IPS-18c (cell line): Measurements from ENCODE around the gene CLNK.

ENCODE experiments used
- H3K4me3 ChIP-seq: 2 replicates; pipeline ENCODE4 v1.7.0; 2013; ENCODE audit warnings: low read depth, mild to moderate bottlenecking, low read length, moderate library complexity; ENCODE audit not compliant: insufficient read depth
- H3K9me3 ChIP-seq: one replicate; pipeline ENCODE4 v1.6.1; 2013; ENCODE audit warnings: mild to moderate bottlenecking, low read length, moderate library complexity; ENCODE audit not compliant: control insufficient read depth, insufficient read depth

Gene CLNK

DNA sequence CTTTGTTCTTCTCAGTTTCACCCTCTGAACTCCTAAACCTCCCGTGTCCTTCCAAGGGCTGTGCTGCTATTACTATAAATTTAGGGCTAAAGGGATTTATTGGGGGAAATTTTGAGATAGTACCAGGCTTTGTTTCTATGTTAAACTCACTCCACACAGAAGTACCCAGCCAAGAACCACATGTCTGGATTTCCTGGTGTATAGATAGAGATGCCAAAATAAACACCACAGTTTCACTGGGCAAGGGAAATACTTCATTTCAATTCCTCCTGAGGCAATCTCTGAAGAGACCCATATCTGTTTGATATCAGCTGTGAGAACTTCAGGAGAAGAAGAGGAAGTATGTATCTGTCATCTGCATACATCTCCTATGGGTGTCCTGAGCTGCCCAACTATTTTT, 21.7 kb upstream of the CLNK start:
- H3K9me3 ChIP-seq, result no peaks in the 10 kb centered on the region
- H3K4me3 ChIP-seq, result no peak overlapping the region

DNA sequence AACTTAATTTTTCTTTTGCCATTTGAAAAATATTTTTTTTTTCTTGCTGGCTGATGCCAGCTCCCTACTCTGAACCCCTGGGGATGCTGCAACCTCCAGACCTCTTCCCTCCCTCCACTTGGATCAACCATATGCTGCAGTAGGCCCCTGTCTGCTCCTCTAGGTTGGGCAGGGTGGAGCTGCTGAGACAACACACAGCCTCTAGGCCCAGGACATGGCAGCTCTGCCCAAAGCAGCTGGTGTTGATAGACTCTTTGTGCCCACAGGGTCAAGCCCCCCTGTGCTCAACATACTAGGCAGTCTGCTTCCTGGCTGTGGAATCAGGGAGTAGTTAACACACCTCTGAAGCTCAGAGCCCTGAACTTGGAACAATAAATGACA, 19.9 kb upstream of the CLNK start:
- Histone ChIP-seq H3K9me3 (no peaks in the 10 kb centered on the region), H3K4me3 (no peak overlapping the region)

- Histone ChIP-seq H3K9me3 (no peaks in the 10 kb centered on the region), H3K4me3 (no peak overlapping the region)
Measured at GRCh38 chr4:10703766-10704429, 19.3 kb upstream of the CLNK start.

DNA sequence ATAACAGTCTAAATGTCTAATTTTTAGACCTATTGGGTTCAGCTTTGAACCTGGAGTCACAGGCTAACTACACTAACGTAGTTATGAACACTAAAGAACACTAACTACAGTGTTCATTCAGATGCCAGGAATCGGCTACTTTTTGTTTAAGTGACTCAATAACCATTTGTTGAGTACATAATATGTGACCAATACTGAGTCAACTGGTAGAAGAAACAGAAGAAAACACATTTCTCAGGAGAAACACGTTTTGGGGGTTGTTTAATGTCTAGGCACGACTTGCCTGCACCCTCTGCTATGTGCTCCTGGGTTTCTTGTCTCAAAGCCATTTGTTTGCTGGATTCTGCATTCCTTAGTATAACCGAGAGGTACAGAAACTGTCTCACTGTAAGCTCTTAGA, 18.6 kb upstream of the CLNK start:
- Histone ChIP-seq H3K9me3 (no peaks in the 10 kb centered on the region), H3K4me3 (no peak overlapping the region)

GRCh38 chr4:10701702-10702460, 17.3 kb upstream of the CLNK start:
- H3K4me3 ChIP-seq, result no peak overlapping the region
- no peaks in the 10 kb centered on the region for H3K9me3 ChIP-seq

DNA sequence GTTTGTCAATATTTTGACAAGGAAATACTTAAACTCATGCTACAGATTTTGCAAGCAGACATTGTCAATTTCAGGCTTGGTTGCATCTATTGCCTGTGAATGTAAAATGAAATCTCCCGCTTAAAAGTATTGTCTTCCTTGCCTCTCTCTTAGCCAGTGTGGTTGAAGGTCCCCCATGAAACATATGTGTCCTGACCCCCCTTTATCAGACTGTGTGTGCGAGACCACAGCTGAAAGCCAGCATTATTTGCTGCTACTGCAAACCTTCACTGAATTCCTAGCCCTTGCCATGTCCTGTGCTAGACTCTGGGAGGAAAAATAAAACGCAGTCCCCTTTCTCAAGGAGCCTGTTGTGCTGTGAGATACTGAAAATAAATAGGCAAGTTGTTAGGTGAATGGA, 16.6 kb upstream of the CLNK start:
- Histone ChIP-seq H3K4me3 (no peak overlapping the region), H3K9me3 (no peaks in the 10 kb centered on the region)

GRCh38 chr4:10698172-10698571, 13.6 kb upstream of the CLNK start:
- Histone ChIP-seq H3K4me3 (no peak overlapping the region), H3K9me3 (no peaks in the 10 kb centered on the region)

DNA sequence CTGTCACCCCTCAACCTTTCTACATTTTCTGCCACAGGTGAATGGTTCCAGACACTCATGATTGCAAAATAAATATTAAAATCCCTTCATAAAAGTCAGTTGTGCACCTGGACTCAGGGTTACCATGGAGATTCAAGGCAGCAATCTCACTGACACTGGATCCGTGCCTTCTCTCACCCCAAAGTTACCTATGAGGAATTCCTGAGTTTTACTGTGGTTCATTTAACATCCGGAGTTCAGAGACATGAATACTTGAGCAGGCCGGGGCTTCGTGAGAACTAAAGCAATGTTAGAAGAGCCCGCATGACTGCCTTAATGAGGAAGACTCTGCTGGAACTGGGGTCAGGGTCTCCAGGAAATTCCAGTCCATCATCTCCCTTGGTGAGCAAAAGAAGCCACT, 12.5 kb upstream of the CLNK start:
- Histone ChIP-seq H3K4me3 (no peak overlapping the region), H3K9me3 (no peaks in the 10 kb centered on the region)

GRCh38 chr4:10696253-10696652, 11.7 kb upstream of the CLNK start:
- Histone ChIP-seq H3K4me3 (no peak overlapping the region), H3K9me3 (no peaks in the 10 kb centered on the region)

GRCh38 chr4:10694828-10695209, 10.3 kb upstream of the CLNK start:
- H3K9me3 ChIP-seq, result no peaks in the 10 kb centered on the region
- no peak overlapping the region for H3K4me3 ChIP-seq

DNA sequence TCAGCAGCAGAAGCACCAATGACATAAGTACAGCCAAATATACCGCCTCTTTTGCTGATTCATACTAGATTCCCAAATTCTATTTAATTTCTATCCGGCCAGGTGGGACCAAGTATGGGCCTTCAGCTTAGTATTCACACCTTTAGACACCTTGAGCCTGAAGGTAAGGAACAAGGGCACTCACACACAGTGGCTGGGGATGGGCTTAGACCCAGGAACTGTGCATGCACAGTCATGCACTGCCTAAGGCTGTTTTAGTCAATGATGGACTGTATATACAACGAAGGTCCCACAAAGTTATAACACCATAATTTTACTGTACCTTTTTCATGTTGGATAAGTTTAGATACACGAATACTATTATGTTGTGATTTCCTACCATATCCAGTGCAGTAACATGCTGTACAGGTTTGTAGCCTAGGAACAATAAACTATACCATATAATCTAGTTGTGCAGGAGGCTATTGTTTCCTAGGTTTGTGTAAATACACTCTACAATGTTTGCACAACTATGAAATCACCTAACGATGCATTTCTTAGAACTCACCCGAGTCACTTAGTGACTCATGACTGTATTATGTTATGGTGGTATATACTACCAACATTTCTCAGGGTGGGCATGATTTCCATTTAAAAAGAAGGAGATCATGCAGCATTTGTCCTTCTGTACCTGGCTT, 9.7 kb upstream of the CLNK start:
- H3K9me3 ChIP-seq, result no peaks in the 10 kb centered on the region
- no peak overlapping the region for H3K4me3 ChIP-seq

DNA sequence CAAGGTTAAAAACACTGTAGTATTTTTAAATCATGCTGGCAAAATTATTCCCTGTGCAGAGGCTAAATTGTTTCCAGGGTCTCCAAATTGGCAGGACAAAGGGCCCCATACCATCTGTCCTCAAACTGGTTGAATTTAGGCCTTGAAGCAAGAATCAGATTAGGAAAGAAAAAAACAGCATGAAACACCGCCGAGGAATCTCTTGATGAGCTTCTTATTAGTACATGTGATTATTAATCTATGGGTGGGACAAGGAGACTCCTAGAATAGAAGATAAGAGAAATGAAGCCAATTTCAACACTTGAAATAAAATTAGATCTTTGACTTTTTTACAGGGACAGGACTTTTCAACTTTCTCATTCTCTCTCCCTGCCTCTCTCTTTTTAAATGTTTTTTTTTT, 7.1 kb upstream of the CLNK start:
- Histone ChIP-seq H3K9me3 (no peaks in the 10 kb centered on the region), H3K4me3 (no peak overlapping the region)

DNA sequence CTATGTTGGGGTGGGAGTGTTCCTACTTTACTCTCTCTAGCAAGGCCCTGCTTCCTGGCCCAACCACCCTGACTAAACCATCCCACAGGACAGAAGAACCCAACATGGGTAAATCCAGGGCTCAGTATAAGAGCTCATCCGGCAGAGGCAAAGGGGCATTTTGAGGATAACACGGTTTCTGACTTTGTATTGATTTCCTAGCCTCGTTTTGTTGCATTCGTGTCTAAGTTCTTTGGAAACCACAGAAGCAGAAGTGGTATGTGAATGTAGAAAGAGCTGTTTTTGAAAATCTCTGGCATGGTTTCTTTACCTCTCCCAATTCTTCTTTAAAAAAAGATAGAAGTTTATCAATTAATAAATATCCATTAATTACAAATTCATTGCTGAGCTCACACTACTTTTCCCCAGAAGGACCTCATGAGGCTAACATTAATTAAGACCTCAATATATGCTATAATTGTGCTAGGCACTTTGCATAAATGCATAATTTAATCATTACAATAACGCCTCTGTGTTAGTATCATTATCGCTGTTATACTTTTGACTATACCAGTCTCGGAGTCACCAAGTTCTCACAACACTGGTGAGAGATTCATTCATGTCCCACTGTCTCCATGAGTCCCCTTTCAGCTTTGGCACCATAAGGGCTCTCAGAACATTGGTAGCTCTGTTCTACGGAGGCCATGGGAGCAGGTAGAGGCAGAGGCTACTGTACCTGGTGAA, 5.8 kb upstream of the CLNK start:
- Histone ChIP-seq H3K4me3 (no peak overlapping the region), H3K9me3 (no peaks in the 10 kb centered on the region)

- H3K9me3 ChIP-seq, result no peaks in the 10 kb centered on the region
- no peak overlapping the region for H3K4me3 ChIP-seq
Measured at GRCh38 chr4:10688846-10689245, 4.3 kb upstream of the CLNK start.

DNA sequence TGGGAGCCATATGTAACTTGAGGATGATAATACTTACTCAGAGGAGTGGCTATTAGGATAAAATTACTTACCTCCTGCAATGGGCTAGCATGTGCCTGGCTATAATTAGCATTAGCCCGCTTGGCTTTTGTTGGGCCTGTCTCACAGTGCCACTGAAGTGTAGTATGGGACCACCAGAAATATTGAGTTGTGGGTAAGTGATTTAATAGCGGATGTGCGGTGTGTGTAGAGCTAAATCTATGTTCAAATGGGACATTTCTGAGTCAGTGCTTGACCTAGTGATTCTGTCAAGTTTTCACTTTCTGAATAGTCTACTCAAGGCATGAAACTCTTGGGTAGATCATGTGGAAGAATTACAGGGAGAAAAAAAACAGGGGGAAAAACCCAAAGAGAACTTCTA, 3.5 kb upstream of the CLNK start:
- no peak overlapping the region for H3K4me3 ChIP-seq
- no peaks in the 10 kb centered on the region for H3K9me3 ChIP-seq

- Histone ChIP-seq H3K9me3 (no peaks in the 10 kb centered on the region), H3K4me3 (no peak overlapping the region)
Measured at GRCh38 chr4:10687526-10687925, 3.0 kb upstream of the CLNK start.

GRCh38 chr4:10682397-10682796, 2.2 kb downstream of the CLNK start:
- Histone ChIP-seq H3K9me3 (no peaks in the 10 kb centered on the region), H3K4me3 (no peak overlapping the region)
